Embryonic facial prominence (tissue), 1 donor: ENCODE measurements around the gene TFG.
A peak's percentile ranks its signal among the peaks of the same experiment; 100 is the strongest.

ENCODE experiments used
- DNase-seq: peaks from one replicate; pipeline ENCODE4 v3.0.0-alpha.2; 2016; ENCODE audit errors: extremely low spot score

The TFG gene

DNA sequence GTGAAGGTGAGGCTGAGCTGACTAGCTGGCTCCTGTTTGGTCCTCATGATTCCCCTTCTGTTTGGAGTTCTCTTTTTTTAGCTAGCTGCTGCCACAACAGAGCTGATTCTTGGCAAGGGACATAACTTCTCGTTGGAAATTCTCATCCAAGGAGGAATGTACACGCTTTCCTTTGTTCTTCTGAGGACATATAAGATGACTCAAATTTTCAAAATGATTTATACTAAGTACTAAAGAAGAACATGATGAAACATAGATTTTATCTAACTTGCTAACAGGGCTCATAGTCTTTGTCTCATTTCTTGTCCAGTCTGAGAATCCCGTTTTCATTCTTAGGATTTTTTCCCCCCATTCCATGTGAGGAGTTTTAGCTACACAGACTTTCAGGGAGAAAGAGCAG lies 2.9 kb upstream of the TFG start:
- DNase-seq = no peak

DNA sequence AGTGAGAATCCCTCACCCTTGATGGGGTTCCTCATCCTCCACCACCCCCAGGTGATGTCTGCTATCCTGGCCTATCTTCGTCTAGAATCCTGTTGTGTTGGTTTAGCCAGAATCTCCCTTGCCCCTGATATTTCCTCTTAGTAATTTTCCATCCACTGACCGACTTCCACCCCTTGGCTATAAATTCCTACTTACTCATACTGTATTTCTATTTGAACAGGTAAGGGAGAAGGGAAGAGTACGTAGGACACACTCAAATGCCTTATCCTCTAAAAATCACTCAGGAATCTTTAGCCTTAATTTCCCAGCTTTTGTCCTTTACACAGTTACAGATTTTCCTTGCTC lies 678 bp upstream of the TFG start:
- DNase-seq = no peak

DNA sequence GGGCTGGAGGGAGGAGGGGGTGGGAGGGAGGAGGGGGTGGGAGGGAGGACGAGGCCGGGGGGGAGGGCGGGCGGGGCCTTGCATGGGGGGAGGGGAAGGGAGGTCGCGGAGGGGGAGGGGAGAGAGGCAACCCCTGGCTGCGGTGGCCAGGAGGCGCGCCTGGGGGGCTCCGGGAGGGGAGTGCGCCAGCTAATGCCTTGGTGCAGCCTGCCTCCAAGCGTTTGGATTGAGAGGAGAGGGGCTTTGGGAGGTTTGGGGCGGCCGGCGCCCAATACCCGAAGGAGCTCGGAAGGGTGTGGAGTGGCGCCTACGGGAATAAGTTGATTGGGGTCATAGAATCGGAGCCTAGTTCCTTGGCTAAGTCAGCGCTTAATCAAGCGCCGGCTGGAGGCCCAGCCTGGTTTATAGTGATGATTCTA lies 557 bp downstream of the TFG start:
- peak; percentile 64 for DNase-seq

- peak; percentile 25 for DNase-seq
Observed at GRCh38 chr3:100710261-100710968, 1.1 kb downstream of the TFG start.

DNA sequence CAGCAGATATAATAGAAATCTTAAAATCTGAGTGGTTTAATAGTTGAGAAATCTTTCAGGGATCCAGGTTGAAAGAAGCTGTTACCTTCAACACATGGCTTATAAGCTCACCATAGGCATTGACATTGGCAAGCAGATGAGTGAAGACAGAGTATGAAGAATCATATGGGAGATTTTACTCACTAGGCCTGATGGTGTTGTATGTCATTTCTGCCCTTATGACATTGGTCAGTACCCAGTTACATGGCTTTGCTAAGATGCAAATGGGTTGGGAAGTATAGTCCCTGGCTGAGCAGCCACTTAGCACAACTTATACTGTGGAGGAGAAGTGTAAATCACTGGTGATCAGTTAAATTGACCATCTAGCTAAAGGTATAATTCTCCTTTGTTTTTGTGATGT lies 5.9 kb downstream of the TFG start:
- no peak for DNase-seq

- DNase-seq = no peak
Observed at GRCh38 chr3:100717063-100717462, 7.8 kb downstream of the TFG start.

GRCh38 chr3:100717637-100718487 lies 8.6 kb downstream of the TFG start:
- no peak for DNase-seq

DNA sequence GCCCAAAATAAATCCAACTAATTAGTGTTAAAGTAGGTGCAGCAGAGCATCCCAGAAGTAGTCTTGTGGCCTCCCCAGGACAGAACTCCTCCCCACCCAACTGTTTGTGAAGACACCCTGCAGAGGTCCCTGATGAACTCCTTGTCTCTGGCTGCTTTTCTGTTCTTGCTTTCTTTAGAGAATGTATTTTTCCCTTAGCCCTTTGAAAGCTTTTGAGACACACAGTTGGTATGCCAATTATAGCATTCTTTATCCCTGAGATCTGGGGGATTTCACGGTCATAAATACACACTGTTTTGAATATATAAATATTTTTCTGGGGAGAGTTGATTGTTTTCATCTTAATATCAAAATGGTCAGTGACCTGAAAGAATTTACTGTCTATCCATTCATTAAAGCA lies 9.8 kb downstream of the TFG start:
- no peak for DNase-seq

DNA sequence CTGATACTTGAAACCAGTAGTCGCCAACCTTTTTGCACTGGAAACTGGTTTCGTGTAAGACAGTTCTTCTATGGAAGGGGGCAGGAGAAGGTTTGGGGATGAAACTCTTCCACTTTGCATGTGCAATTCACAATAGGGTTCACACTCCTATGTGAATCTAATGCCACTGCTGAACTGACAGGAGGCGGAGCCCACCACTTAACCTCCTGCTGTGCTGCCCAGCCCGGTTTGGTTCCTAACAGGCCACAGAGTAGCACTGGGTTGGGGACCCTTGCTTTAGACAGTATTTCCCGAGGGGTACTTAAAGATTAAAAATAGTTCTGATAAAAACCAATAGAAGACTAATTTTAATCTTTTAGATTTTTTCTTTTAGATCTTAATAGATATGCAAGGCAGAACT lies 11.1 kb downstream of the TFG start:
- DNase-seq = no peak

GRCh38 chr3:100725935-100726513 lies 16.7 kb downstream of the TFG start:
- no peak for DNase-seq

- DNase-seq = no peak
Observed at GRCh38 chr3:100726706-100727105, 17.4 kb downstream of the TFG start.

GRCh38 chr3:100730524-100730923 lies 21.2 kb downstream of the TFG start:
- DNase-seq = no peak

GRCh38 chr3:100732435-100732834 lies 23.1 kb downstream of the TFG start:
- DNase-seq = no peak

DNA sequence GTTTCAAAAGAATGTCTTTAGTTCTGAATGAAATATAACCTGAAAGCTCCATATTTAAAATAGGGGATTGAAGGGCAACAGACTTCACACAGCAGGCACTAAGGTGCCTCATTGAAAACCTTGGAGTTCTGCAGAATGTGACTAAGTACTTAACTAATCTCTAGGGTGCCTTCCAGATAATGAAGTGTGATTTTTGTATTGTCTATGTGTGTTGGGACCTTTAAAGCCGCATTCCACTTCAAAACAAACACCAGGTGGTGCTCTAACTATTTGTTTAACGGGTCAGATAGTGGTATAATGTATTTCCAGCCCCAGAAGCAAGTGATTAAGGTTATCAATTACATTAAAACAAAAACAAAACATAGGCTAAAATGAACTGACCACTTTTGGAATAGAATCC lies 28.0 kb downstream of the TFG start:
- DNase-seq = no peak

DNA sequence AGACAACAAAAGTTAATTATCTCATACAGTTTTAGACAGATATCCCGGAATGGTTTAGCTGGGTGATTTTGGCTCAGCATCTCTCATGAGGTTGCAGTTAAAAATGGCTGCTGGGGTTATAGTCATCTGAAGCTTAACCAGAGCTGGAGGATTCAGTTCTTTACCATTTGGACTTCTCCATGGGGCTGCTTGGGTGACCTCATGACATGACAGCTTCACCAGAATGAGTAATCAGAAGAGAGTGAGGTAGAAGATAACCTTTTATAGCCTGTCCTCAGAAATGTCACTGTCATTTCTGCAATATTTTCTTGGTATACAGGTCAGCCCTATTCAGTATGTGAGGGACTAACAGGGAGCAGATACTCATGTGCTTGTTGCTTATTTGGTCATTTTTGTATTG lies 30.9 kb downstream of the TFG start:
- DNase-seq = no peak

GRCh38 chr3:100743535-100743934 lies 34.2 kb downstream of the TFG start:
- no peak for DNase-seq

DNA sequence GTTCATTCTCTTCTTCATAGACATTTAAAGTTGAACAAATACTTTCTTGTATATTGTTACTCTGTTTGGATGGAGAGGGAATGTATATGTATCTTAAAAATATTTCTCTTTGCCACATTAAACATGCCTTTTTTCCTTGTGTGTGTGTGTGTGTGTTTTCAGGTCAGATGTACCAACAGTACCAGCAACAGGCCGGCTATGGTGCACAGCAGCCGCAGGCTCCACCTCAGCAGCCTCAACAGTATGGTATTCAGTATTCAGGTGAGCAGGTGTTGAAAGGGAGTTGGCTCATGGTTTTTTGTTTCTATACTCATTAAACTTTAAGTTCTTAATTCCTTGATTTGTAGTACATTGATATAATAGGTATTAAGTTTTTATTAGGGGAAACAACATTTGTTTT lies 35.4 kb downstream of the TFG start:
- DNase-seq = no peak

GRCh38 chr3:100745617-100746016 lies 36.3 kb downstream of the TFG start:
- no peak for DNase-seq

- no peak for DNase-seq
Observed at GRCh38 chr3:100746092-100746491, 36.8 kb downstream of the TFG start.

- DNase-seq = no peak
Observed at GRCh38 chr3:100748220-100748619, 38.9 kb downstream of the TFG start.

DNA sequence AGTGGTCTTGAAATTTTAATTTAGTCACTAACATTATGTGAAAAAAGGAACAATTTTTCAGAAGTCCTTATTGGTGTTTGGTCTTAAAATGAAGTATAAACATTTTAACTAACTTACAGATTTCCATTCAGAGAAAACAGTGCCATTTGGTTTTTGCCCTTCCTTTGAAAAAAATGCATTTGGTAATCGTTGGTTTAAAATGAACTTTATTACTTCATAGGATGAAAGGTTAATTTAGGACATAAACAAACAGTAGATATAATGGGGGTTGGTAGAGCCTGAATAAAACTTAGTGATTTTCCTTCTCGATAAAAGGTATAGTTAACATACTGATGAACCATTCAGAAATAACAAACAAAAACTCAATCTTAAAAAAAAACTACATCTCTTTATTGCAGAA lies 39.7 kb downstream of the TFG start:
- no peak for DNase-seq

DNA sequence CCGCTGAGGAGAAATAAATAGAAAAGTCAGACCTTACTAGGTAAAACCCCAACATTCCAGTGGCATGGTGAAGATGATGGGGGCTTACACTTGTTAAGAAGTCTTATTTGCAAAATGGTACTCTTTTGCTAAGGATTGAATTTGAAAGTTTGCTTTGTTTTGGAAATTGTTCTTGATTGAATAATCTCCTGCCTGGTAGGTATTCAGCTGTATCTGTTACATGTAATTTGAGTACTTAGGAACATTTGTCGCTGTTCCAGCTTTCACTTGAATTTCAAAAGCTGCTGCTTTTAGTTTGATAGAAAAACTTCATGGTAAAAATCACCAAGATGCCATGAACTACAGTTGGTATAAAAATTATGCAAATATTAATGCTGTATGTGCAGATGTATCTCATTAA lies 44.6 kb downstream of the TFG start:
- DNase-seq = no peak
